Osteoblast (primary cell): ENCODE data around the gene BATF. TPM values are rescaled to one million over a fixed set of nuclear protein-coding genes. Genes with fewer than 3 reads are reported as not detected.

Experiments
- DNase-seq: peaks from one replicate; pipeline ENCODE4 v3.0.0; 2011; ENCODE audit warnings: low spot score, mixed read lengths; ENCODE audit not compliant: insufficient read length; ENCODE audit errors: missing footprints
- H2AFZ ChIP-seq: 2 replicates; pipeline ENCODE4 v1.6.0; 2011; ENCODE audit warnings: mild to moderate bottlenecking, low read length
- H3K27ac ChIP-seq: 2 replicates; pipeline ENCODE4 v1.5.1; 2011; ENCODE audit warnings: mild to moderate bottlenecking, low read depth, low read length, moderate library complexity
- H3K27me3 ChIP-seq: 2 replicates; pipeline ENCODE4 v1.6.0; 2012; ENCODE audit warnings: mild to moderate bottlenecking, control low read depth, inconsistent platforms, low read length, moderate library complexity; ENCODE audit not compliant: insufficient read depth
- H3K36me3 ChIP-seq: 2 replicates; pipeline ENCODE4 v1.5.1; 2011; ENCODE audit warnings: mild to moderate bottlenecking, low read length, control low read depth, moderate library complexity; ENCODE audit not compliant: insufficient read depth
- H3K4me1 ChIP-seq: 2 replicates; pipeline ENCODE4 v1.5.1; 2011; ENCODE audit warnings: mild to moderate bottlenecking, low read length, control low read depth, moderate library complexity; ENCODE audit not compliant: insufficient read depth
- H3K4me2 ChIP-seq: 2 replicates; pipeline ENCODE4 v1.6.0; 2011; ENCODE audit warnings: mild to moderate bottlenecking, low read length; ENCODE audit not compliant: insufficient read depth
- H3K4me3 ChIP-seq: fragments of 200-600 bp; sonication (generic); 3 replicates; pipeline ENCODE4 v1.5.1; 2012; ENCODE audit warnings: mild to moderate bottlenecking, low read length, inconsistent platforms; ENCODE audit not compliant: insufficient read depth
- H3K79me2 ChIP-seq: 2 replicates; pipeline ENCODE4 v1.6.0; 2012; ENCODE audit warnings: mild to moderate bottlenecking, low read length, control low read depth, inconsistent platforms; ENCODE audit not compliant: insufficient read depth
- H3K9me3 ChIP-seq: 2 replicates; pipeline ENCODE4 v1.5.1; 2011; ENCODE audit warnings: low read depth, low read length, control low read depth
- H4K20me1 ChIP-seq: 2 replicates; pipeline ENCODE4 v1.6.0; 2012; ENCODE audit warnings: mild to moderate bottlenecking, low read length, control low read depth; ENCODE audit not compliant: insufficient read depth
- CTCF ChIP-seq: IDR thresholded peaks from 2 replicates; pipeline ENCODE4 v1.5.1; 2011; ENCODE audit warnings: mild to moderate bottlenecking, low read depth, low read length, moderate library complexity; ENCODE audit errors: extremely low read depth
- total RNA-seq: library from RNA; depleted of rRNA; stranded (reverse); fragments of >200 nt; gene quantifications from 2 replicates; pipeline ENCODE4 v1.2.3, GENCODE V29; 2012

Gene BATF
- total RNA-seq, 1 donor: 0.72 TPM

GRCh38 chr14:75539561-75540478 lies 17.6 kb downstream of the BATF start:
- Histone ChIP-seq H3K27me3 (no peaks in the 10 kb centered on the region), H3K4me3 (no peak overlapping the region), H2AFZ (no peak overlapping the region), H3K4me2 (no peak overlapping the region), H4K20me1 (no peaks in the 10 kb centered on the region), H3K4me1 (no peaks in the 10 kb centered on the region), H3K27ac (no peak overlapping the region), H3K36me3 (no peaks in the 10 kb centered on the region), H3K79me2 (no peaks in the 10 kb centered on the region), H3K9me3 (no peaks in the 10 kb centered on the region)
- TF ChIP-seq CTCF: no peak
- DNase-seq: no peak

GRCh38 chr14:75540479-75540851 lies 18.2 kb downstream of the BATF start:
- no peaks in the 10 kb centered on the region for H3K27me3 ChIP-seq
- no peak for TF ChIP-seq CTCF
- no peaks in the 10 kb centered on the region for H3K9me3 ChIP-seq
- no peaks in the 10 kb centered on the region for H3K36me3 ChIP-seq
- no peak for DNase-seq
- H4K20me1 ChIP-seq: no peaks in the 10 kb centered on the region
- no peaks in the 10 kb centered on the region for H3K79me2 ChIP-seq
- no peak overlapping the region for H2AFZ ChIP-seq
- no peak overlapping the region for H3K27ac ChIP-seq
- H3K4me3 ChIP-seq: no peak overlapping the region
- H3K4me1 ChIP-seq: no peaks in the 10 kb centered on the region
- H3K4me2 ChIP-seq: no peak overlapping the region

DNA sequence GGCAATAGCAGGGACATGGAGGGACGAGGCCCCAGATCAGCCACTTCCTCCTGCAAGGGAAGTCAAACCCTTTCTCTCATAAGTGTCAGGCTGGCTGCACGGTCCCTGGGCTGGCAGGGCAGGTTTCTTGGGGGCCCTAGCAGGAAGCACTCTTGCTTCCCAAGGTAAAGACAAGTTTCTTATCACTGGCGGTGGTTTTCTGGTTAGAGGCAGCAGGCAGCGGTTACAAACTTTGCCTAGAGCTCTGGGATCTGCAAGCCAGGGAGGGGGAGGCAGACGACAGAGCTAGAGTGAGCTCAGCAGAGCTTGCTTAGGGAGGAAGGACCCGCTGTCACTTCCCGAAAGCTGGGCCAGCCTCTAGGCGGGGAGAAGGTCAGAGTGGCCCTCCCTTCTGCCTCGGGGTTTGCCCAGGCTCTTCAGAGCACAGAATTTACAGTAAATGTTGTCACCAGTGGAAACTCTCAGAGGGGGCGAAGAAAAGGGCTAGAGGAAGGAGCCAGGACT lies 20.4 kb downstream of the BATF start:
- Histone ChIP-seq H3K79me2 (no peaks in the 10 kb centered on the region), H3K27me3 (no peaks in the 10 kb centered on the region), H4K20me1 (no peaks in the 10 kb centered on the region), H3K9me3 (no peaks in the 10 kb centered on the region), H3K4me3 (no peak overlapping the region), H3K27ac (no peak overlapping the region), H2AFZ (peak overlapping the region; percentile 61), H3K4me1 (no peaks in the 10 kb centered on the region), H3K36me3 (no peaks in the 10 kb centered on the region), H3K4me2 (peak overlapping the region; percentile 13)
- DNase-seq: no peak
- TF ChIP-seq CTCF: no peak

DNA sequence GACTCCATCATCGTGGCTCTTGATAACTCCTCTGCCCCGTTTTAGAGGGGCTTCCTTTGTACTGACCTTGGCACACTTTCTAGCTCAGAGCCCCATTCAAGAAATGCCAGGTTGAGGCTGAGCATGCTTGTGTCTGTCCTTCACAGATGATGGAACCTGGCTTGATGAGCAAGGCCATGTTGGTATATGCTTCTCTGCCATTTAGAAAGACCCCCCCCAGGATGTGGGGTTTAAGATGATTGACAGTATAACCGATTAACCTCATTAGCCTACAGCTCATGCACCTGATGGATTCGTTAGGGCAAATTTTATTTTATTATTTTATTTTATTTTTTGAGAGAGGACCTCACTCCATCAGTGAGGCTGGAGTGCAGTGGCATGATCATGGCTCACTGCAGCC lies 21.0 kb downstream of the BATF start:
- Histone ChIP-seq H3K27me3 (no peaks in the 10 kb centered on the region), H3K9me3 (no peaks in the 10 kb centered on the region), H3K27ac (no peak overlapping the region), H3K4me2 (no peak overlapping the region), H3K36me3 (no peaks in the 10 kb centered on the region), H4K20me1 (no peaks in the 10 kb centered on the region), H3K4me3 (no peak overlapping the region), H3K4me1 (no peaks in the 10 kb centered on the region), H2AFZ (peak overlapping the region; percentile 61), H3K79me2 (no peaks in the 10 kb centered on the region)
- DNase-seq: no peak
- TF ChIP-seq CTCF: no peak
